Measurements from ENCODE around the gene ZFHX3.

The ZFHX3 gene

GRCh38 chr16:73056448-73056847 is 8.5 kb upstream of the ZFHX3 start:
- ATAC-seq = no peak

- no peak for ATAC-seq
These were observed 7.0 kb upstream of the ZFHX3 start for GRCh38 chr16:73054813-73055482.

GRCh38 chr16:73054498-73054812 is 6.5 kb upstream of the ZFHX3 start:
- ATAC-seq = no peak

- ATAC-seq = no peak
These were observed 6.2 kb upstream of the ZFHX3 start for GRCh38 chr16:73054125-73054484.

- ATAC-seq = no peak
These were observed 5.6 kb upstream of the ZFHX3 start for GRCh38 chr16:73053364-73054124.

GRCh38 chr16:73053038-73053363 is 5.1 kb upstream of the ZFHX3 start:
- ATAC-seq = no peak

- ATAC-seq = no peak
These were observed 4.6 kb upstream of the ZFHX3 start for GRCh38 chr16:73052576-73052975.

- ATAC-seq = no peak
These were observed 4.0 kb upstream of the ZFHX3 start for GRCh38 chr16:73051961-73052360.

- no peak for ATAC-seq
These were observed 3.3 kb upstream of the ZFHX3 start for GRCh38 chr16:73051226-73051625.

- ATAC-seq = no peak
These were observed 2.5 kb upstream of the ZFHX3 start for GRCh38 chr16:73050201-73051099.

- no peak for ATAC-seq
These were observed 1.6 kb upstream of the ZFHX3 start for GRCh38 chr16:73049511-73049910.

GRCh38 chr16:73049091-73049490 is 1.2 kb upstream of the ZFHX3 start:
- ATAC-seq = no peak

GRCh38 chr16:73048292-73049080 is 558 bp upstream of the ZFHX3 start:
- ATAC-seq = no peak

- no peak for ATAC-seq
These were observed 750 bp downstream of the ZFHX3 start for GRCh38 chr16:73047221-73047535.

- ATAC-seq = no peak
These were observed 1.1 kb downstream of the ZFHX3 start for GRCh38 chr16:73046849-73047214.

GRCh38 chr16:73046202-73046848 is 1.6 kb downstream of the ZFHX3 start:
- no peak for ATAC-seq

- no peak for ATAC-seq
These were observed 4.0 kb downstream of the ZFHX3 start for GRCh38 chr16:73043828-73044467.

- ATAC-seq = no peak
These were observed 5.1 kb downstream of the ZFHX3 start for GRCh38 chr16:73042807-73043206.

- ATAC-seq = no peak
These were observed 6.3 kb downstream of the ZFHX3 start for GRCh38 chr16:73041676-73042075.

- no peak for ATAC-seq
These were observed 7.1 kb downstream of the ZFHX3 start for GRCh38 chr16:73040735-73041402.

GRCh38 chr16:73040136-73040535 is 7.8 kb downstream of the ZFHX3 start:
- no peak for ATAC-seq

Measured in activated CD4-positive, CD25-positive, alpha-beta regulatory T cell treated with anti-CD3 and anti-CD28 coated beads, Interleukin-2, amount 50 U/mL, for 24 hours (primary cell).